SU-DHL-6 (cell line): Measurements from ENCODE around the gene RPS6KA5.

Experiments
- H2AFZ ChIP-seq: fragments of 200-600 bp; sonication (generic); 2 replicates; pipeline ENCODE4 v1.6.1; 2014; ENCODE audit warnings: low read depth, mild to moderate bottlenecking, moderate library complexity, mixed read lengths, antibody characterized with exemption, low read length; ENCODE audit not compliant: severe bottlenecking
- H3F3A ChIP-seq: fragments of 200-600 bp; shearing (Covaris generic); 2 replicates; pipeline ENCODE4 v1.6.0; 2016; ENCODE audit warnings: antibody characterized with exemption, mild to moderate bottlenecking; ENCODE audit not compliant: insufficient read depth
- H3K27ac ChIP-seq: fragments of 200-600 bp; sonication (generic); 2 replicates; pipeline ENCODE4 v1.5.1; 2016; ENCODE audit warnings: low read depth, mild to moderate bottlenecking, low read length, moderate library complexity, mixed read lengths
- H3K27me3 ChIP-seq: fragments of 200-600 bp; sonication (generic), shearing (Covaris generic); 2 replicates; pipeline ENCODE4 v1.6.0; 2014; ENCODE audit warnings: mild to moderate bottlenecking, low read length
- H3K36me3 ChIP-seq: fragments of 200-600 bp; sonication (generic); 2 replicates; pipeline ENCODE4 v1.6.1; 2014; ENCODE audit warnings: mild to moderate bottlenecking, low read length, mixed read lengths
- H3K4me2 ChIP-seq: fragments of 300-600, 200-600 bp; shearing (Covaris generic), sonication (generic); 2 replicates; pipeline ENCODE4 v1.6.0; 2014; ENCODE audit warnings: low read length, low read depth, mild to moderate bottlenecking; ENCODE audit not compliant: poor library complexity, severe bottlenecking
- H3K4me3 ChIP-seq: fragments of 200-600 bp; sonication (generic); 2 replicates; pipeline ENCODE4 v1.5.1; 2014; ENCODE audit warnings: antibody characterized with exemption, low read length, mild to moderate bottlenecking, mixed read lengths; ENCODE audit not compliant: insufficient read depth, poor library complexity, severe bottlenecking
- H3K79me2 ChIP-seq: fragments of 200-600 bp; sonication (generic); 2 replicates; pipeline ENCODE4 v1.6.1; 2014; ENCODE audit warnings: mild to moderate bottlenecking, low read length, moderate library complexity; ENCODE audit not compliant: insufficient read depth
- H3K9ac ChIP-seq: fragments of 200-600 bp; sonication (generic); 2 replicates; pipeline ENCODE4 v1.7.0; 2014; ENCODE audit warnings: mild to moderate bottlenecking, low read length
- H3K9me2 ChIP-seq: fragments of 200-600 bp; sonication (generic); replicated peaks from 2 replicates; pipeline ENCODE4 v1.6.1; 2014; ENCODE audit warnings: low read length; ENCODE audit not compliant: insufficient read depth
- H3K9me3 ChIP-seq: fragments of 200-600 bp; sonication (generic); 2 replicates; pipeline ENCODE4 v1.6.1; 2014; ENCODE audit warnings: low read length, mixed read lengths; ENCODE audit not compliant: insufficient read depth
- H4K20me1 ChIP-seq: fragments of 200-600 bp; sonication (generic); 2 replicates; pipeline ENCODE4 v1.6.1; 2014; ENCODE audit warnings: low read depth, mild to moderate bottlenecking, antibody characterized with exemption, low read length, moderate library complexity, mixed read lengths
- CTCF ChIP-seq: fragments of 200-600 bp; sonication (generic); IDR thresholded peaks from one replicate; pipeline ENCODE4 v1.5.1; 2017; ENCODE audit warnings: antibody characterized with exemption, mild to moderate bottlenecking, low read length, moderate library complexity; ENCODE audit not compliant: insufficient read depth, poor library complexity, severe bottlenecking
- EZH2phosphoT487 ChIP-seq: fragments of 200-600 bp; sonication (generic), shearing (Covaris generic); conservative IDR thresholded peaks from 2 replicates; pipeline ENCODE4 v1.6.1; 2018; ENCODE audit warnings: mild to moderate bottlenecking, antibody characterized with exemption, low read length, moderate library complexity, mixed read lengths

RPS6KA5 gene

GRCh38 chr14:90866833-90867232, 193.6 kb downstream of the RPS6KA5 start:
- no peak for TF ChIP-seq EZH2phosphoT487
- TF ChIP-seq CTCF = no peak
- H3K79me2 ChIP-seq = no peaks in the 10 kb centered on the region
- H3K4me2 ChIP-seq = no peak overlapping the region
- H3K4me3 ChIP-seq = no peak overlapping the region
- H3F3A ChIP-seq = no peaks in the 10 kb centered on the region
- H3K9me2 ChIP-seq = no peaks in the 10 kb centered on the region
- no peaks in the 10 kb centered on the region for H3K9me3 ChIP-seq
- no peaks in the 10 kb centered on the region for H4K20me1 ChIP-seq
- H3K9ac ChIP-seq = no peak overlapping the region
- no peaks in the 10 kb centered on the region for H3K27me3 ChIP-seq
- H3K36me3 ChIP-seq = no peaks in the 10 kb centered on the region
- H3K27ac ChIP-seq = no peak overlapping the region
- no peak overlapping the region for H2AFZ ChIP-seq

DNA sequence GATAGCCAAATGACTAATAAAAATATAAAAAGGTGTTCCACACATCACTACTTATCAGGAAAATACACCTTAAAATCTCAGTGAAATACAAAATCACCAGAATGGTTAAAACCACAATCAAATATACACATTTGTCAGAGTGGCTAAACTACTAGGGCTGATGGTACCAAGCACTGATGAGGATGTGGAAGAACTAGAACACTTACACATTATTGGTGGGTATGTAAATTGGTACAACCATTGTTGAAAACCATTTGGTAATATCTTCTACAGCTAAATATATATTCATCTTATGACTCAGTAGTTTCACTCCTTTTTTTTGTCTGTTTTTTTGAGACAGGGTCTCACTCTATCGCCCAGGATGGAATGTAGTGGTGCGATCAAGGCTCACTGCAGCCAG, 195.7 kb downstream of the RPS6KA5 start:
- H3F3A ChIP-seq = no peaks in the 10 kb centered on the region
- no peaks in the 10 kb centered on the region for H3K9me3 ChIP-seq
- no peaks in the 10 kb centered on the region for H3K79me2 ChIP-seq
- no peaks in the 10 kb centered on the region for H3K27me3 ChIP-seq
- H4K20me1 ChIP-seq = no peaks in the 10 kb centered on the region
- H3K4me2 ChIP-seq = no peak overlapping the region
- H3K9me2 ChIP-seq = no peaks in the 10 kb centered on the region
- no peak for TF ChIP-seq EZH2phosphoT487
- no peak for TF ChIP-seq CTCF
- no peak overlapping the region for H2AFZ ChIP-seq
- no peaks in the 10 kb centered on the region for H3K36me3 ChIP-seq
- H3K4me3 ChIP-seq = no peak overlapping the region
- H3K9ac ChIP-seq = no peak overlapping the region
- no peak overlapping the region for H3K27ac ChIP-seq

GRCh38 chr14:90858511-90858910, 201.9 kb downstream of the RPS6KA5 start:
- H3K4me3 ChIP-seq = no peak overlapping the region

More at GRCh38 chr14:90858511-90858910, 201.9 kb downstream of the RPS6KA5 start:
- Histone ChIP-seq H3K79me2 (no peaks in the 10 kb centered on the region), H2AFZ (no peak overlapping the region), H3K9me2 (no peaks in the 10 kb centered on the region), H3K27me3 (no peaks in the 10 kb centered on the region), H3F3A (no peaks in the 10 kb centered on the region), H3K36me3 (no peaks in the 10 kb centered on the region), H3K4me2 (no peak overlapping the region), H3K9ac (no peak overlapping the region), H4K20me1 (no peaks in the 10 kb centered on the region), H3K27ac (no peak overlapping the region), H3K9me3 (no peaks in the 10 kb centered on the region)
- no peak for TF ChIP-seq CTCF
- no peak for TF ChIP-seq EZH2phosphoT487
